Activated CD4-positive, alpha-beta T cell treated with anti-CD3 and anti-CD28 coated beads for 24 hours (primary cell): ENCODE results near the gene RGS6.

ENCODE experiments used
- DNase-seq, 2 donors: peaks; one replicate each; pipeline ENCODE4 v3.0.0-alpha.2; 2020; ENCODE audit warnings: low read depth in 2 of 2

Gene RGS6

GRCh38 chr14:72402377-72402772 lies 470.1 kb downstream of the RGS6 start:
- DNase-seq, result no peak

DNA sequence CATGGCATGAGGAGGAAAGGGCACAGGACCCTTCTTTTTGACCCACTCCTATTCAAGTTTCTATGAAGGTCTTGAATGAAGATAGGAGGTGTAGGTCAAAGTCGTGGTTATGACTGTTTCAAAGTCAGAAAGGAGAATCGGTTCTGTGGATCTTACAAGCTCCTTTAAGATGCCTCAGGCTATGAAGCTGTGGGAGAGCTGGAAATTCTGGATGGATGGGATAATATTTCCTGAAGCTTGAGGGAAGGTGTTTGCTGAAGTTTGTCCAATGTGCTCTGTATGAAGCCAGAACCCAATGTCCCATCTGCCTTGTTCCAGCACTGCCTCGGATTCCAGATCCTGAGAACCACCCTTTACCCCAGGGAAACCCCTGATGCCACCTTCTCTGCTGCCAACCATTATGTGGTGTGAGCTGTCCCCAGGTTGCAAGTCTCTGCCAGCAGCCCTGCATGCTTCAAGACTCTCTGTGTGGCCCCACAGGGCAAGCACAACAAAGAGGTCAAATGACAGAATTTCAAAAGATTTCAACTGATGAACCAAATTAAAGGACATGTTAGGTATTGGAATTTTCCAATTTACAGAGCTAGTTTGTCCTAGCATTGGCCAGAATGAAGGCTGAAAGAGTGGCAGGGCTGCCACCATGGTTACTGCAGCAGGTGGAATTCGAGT lies 472.0 kb downstream of the RGS6 start:
- DNase-seq, result no peak

DNA sequence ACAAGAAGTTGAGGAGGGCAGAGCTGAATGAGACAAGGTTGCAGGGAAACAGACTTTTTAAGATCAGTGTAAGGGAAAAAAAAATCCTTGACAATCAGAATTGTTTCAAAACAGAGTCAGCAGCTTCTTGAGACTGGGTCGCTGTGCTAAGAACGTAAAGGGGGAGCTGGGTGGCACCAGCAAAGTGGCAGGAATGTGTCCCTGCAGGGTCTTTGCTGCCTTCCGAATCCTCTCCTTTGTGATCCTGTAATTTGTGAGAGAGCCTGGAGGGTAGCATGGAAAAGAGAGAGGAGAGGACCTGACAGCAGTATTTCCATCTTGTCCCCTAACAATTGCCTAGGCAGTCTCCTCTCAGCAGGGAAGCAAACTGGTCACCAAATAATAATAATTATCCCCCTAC lies 472.8 kb downstream of the RGS6 start:
- DNase-seq, result no peak

- no peak for DNase-seq
Observed at GRCh38 chr14:72408020-72408419, 475.8 kb downstream of the RGS6 start.

DNA sequence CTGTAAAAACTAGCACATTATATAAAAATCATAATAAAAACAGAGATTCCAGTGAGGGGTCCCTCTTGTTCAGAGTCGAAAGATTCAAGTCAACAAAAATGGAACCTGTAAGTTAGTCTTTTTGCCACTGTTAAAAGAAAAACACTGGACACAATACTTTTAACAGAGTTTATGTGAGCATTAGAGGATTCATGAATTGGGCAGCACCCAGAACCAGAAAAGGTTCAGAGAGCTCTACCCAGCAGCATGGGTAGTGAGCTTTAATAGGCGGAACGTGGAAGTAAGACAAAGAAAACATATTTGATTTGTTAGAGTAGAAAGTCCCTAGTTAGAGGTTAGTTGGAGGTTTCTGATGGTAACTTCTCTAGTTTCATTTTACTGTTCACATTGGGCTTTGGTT lies 476.8 kb downstream of the RGS6 start:
- no peak for DNase-seq

DNA sequence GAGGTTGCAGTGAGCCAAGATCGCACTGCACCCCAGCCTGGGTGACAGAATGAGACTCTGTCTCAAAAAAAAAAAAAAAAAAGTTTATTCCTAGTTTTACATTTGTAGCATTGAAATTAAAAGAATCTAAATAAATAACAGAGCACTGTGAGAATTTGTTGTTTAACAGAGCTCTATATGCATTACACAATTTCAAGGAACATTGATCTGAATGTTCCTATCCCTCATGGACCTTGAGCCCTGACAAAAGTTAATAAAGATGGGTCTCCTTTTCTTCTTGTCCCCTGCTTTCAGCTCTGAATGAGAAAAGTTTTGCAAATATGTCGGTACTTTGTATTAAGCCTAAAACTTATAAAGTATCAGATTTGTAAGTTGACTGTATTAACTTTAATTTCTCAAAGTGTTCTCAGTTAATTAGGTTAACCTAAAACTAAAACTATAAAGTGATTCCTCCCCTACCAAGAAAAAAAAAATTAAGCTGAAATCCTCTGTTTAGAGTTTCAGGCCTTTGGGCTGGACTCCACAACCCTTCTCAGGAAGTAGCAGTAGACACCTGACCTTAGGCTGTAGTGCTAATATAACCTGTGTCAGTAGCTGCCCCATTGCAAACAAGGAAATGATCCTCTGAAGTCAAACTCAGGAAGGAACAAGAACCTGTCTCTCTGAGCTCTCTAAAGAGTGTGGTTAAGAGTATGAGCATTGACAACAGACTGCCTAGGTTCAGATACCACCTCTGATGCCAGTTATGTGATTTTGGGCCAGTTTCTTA lies 484.0 kb downstream of the RGS6 start:
- no peak for DNase-seq

GRCh38 chr14:72416892-72417291 lies 484.7 kb downstream of the RGS6 start:
- DNase-seq, result no peak

DNA sequence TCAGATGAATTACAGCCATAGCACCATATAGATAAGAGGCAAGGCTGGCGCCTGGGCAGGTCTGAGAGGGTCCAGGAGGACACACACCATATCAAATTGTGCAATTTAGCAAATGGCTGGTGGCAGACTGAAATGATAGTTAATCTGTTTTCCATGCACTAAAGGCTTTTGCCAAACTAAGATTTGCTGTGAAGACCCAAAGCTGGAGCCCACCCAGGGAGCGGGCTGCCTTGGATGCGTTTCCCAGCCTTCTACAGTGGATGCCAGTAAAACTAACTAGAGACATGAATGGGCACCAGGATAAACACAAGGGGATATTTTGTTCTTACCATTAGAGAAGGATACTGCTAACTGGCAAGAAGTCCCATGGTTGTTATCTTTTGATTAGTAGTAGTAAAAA lies 486.6 kb downstream of the RGS6 start:
- DNase-seq, result no peak

DNA sequence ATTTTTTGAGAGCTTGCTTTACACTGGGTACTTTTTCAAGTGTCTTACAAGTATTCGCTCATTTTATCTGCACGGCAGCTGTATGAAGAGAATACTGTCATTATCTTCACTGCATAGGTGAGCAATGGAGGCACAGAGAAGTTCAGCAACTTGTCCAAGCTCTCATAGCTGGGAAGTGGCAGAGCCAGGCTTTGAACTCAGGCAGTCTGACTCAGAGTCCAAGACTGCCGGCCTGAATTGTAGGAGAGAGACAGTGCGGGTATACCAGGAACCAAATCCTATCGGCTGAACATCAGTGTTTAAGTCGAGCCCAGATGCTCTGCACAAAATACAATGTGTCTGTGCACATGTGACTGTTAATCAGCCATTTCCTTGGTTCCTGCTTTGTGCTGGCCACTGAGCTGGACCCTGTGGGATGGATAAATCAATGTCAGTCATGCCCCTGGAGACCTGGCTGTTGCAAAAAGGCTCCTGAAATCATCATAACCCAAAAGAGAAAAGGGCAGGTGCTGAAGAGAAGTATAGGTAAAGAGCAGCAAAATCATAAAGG lies 487.1 kb downstream of the RGS6 start:
- no peak for DNase-seq

DNA sequence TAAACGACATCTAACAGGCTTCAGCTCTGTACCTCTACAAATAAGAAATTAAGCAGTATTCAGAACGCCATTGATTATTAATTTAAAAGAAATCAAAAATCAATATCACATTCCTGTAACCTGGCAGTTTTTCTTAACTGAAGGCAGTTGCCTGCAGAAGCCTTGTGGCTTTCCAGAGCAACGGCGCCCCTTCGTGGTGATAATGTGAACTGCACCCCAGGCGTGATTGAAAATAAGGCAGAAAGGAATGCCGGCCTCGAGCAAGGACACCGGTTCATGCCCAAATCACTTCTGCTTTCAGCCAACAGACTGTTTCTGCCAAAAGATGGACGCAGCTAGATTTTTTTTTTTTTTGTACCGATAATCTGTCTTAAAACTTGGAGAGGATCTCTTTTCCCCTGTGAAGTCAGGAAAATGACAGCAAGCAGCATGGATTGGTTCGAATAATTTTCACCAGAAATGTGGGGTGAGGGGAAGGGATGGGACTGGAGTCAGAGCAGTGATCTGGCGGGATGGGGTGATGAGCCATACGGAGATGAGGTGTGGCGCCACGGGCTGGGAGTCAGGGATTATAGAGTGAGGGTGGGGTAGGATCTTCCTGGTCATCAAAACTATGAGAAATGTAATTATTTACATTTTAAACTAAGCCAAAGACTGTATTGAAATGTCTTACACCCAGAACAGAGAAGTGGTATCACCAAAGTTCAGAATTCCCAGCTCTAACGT lies 488.7 kb downstream of the RGS6 start:
- DNase-seq, result peak; percentile 58 to 84

- no peak for DNase-seq
Observed at GRCh38 chr14:72423957-72424356, 491.7 kb downstream of the RGS6 start.

DNA sequence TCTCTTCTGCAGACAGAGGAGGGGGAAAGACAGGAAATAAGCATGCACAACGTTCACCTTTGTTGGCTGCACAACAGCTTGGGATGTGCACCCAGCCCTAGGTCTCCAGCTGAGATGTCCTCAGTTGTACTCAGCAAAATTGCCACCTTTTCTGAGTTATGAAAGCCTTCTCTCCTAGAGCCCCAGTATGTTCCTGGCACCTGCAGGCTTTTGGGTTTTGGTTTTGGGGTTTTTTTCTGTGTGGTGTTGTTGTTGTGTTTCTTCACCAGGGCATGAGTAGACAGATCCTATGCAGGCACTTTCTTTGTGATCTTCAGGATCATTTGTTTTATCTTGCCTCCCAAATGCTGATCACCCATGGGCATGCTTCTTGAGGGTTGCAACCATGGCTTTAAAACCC lies 498.2 kb downstream of the RGS6 start:
- DNase-seq, result no peak

GRCh38 chr14:72432748-72433147 lies 500.5 kb downstream of the RGS6 start:
- no peak for DNase-seq

GRCh38 chr14:72433511-72433910 lies 501.3 kb downstream of the RGS6 start:
- no peak for DNase-seq

DNA sequence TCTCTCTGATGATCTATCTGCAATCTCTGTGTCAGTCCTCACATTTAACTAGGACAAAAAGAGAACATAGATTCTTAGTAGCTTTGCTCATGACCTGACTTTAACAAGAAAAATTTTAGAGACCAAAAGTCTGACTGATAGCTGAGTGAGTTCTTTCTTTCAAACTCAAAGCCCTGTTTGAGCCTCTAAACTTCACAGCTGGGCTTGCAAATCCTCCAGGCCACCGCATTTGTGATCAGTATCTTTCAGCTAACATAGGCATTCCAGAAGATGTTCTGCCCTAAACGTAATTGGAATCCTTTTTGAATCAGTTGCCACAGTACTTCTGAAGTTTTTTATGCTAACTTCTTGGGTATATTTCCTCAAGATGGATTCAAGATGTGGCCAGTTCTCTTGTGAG lies 502.6 kb downstream of the RGS6 start:
- no peak for DNase-seq

- DNase-seq, result no peak
Observed at GRCh38 chr14:72439707-72440106, 507.5 kb downstream of the RGS6 start.

GRCh38 chr14:72443256-72443655 lies 511.0 kb downstream of the RGS6 start:
- DNase-seq, result no peak

DNA sequence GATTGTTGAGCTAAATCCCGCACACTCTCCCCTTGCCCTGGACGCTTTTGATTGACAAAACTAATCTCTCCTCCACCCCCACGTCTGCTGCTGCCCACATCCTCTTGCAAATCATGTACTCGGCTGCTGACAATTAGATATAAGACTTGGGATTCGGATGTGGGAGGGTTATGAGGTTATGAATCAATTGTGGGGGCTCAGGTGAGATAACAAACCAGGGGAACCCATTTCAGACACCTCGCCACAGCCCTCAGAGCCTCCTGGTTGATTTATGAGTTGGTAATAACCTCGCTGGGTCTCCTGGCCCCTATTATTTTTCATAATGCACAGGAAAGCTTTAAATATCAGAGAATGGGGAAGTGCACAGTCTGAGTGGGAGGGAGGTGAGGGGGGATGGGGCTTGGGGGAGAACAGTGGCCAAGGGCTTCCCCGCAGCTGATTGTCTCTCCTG lies 511.8 kb downstream of the RGS6 start:
- DNase-seq, result no peak

GRCh38 chr14:72444701-72445100 lies 512.5 kb downstream of the RGS6 start:
- DNase-seq, result no peak

DNA sequence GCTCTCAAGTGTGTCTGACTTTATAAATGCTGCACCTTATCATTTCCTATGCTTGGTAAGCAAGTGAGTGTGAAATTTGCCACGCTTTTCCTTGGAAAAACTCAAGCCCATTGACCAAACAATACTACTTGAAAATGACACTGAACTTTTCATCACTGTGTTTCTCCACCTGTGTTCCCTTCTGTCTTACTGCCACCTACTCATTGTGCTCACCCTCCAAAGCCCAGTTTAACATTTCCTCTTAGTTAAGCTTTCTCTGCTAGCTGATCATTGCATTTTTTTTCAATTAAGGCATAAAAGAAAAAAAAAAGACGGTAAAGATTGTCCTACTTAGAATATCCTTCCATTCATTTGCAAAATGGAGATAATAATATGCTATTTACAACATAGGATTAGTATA lies 516.0 kb downstream of the RGS6 start:
- DNase-seq, result no peak

DNA sequence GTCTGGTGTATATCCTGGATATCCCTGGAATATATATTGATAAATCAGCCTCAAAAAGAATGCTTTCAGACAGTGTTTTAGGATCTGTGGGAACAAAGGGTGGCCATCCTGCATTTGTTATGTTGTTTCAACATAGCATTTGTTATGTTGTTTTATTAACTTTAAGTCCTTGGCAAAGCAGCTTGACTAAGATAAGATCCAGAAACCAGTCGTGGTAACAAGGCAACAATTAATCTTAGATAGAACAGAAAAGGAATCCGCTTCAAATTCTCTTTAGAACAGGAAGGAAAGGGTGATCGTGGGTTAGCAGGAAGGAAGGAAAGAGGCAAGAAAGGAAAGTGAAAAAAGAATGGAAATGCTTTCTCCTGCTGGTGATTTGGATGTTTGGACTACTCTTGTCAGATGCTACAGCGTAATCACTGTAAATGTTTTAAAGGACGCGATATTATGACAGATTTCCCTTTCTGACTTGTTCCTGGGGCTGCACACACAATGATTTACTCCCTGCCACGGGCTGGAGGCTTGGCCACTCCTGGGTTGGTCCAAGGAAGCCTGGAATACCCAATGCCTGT lies 518.3 kb downstream of the RGS6 start:
- no peak for DNase-seq
